K562 (cell line): Measurements from ENCODE around the gene ANKRD11. TPM values are rescaled to one million over a fixed set of nuclear protein-coding genes. Genes with fewer than 3 reads are reported as not detected.
A peak's percentile ranks its signal among the peaks of the same experiment; 100 is the strongest.

Source experiments
- ATAC-seq: fragments of 200-7000 bp; cut with Tn5 transposase; 3 replicates; pipeline ENCODE4 v1.9.1; 2020; ENCODE audit warnings: moderate library complexity
- BruUV-seq: library from RNA; stranded (reverse); fragments of 400-500 nt; replicated peaks from 2 replicates; lab custom pipeline; 2021; lab: Mats Ljungman, UMichigan
- CTCF ChIA-PET: fragments of 300-600 bp; formaldehyde crosslinking; extraction: SDS; loops from one replicate; lab custom pipeline; 2021; ENCODE audit warnings: low intra/inter-chr PET ratio; lab: Yijun Ruan, JAX
- POLR2A ChIA-PET: fragments of 300-600, 350-650 bp; sonication (Branson Sonifier 250); formaldehyde crosslinking; extraction: SDS; loops from one replicate; lab custom pipeline; 2021; ENCODE audit warnings: antibody characterized with exemption, inconsistent platforms; lab: Yijun Ruan, JAX
- DNase-seq, 4 experiments: peaks; one replicate each; pipeline versions ENCODE4 v3.0.0 to v3.0.0-alpha.2; 2011 to 2018; ENCODE audit warnings: low spot score in 3 of 4, mixed read lengths in 3 of 4; ENCODE audit errors: extremely low read depth in 1 of 4
- FAIRE-seq: peaks from 2 replicates; lab custom pipeline; 2011; peaks lifted over from hg19 to GRCh38; lab: Jason Lieb, UNC
- H2AFZ ChIP-seq: 2 replicates; pipeline ENCODE4 v1.6.0; 2011; ENCODE audit warnings: low read depth, low read length, control low read depth, inconsistent platforms
- H3K27ac ChIP-seq: fragments of 200-600 bp; 3 replicates; pipeline ENCODE4 v1.8.0; 2011; ENCODE audit warnings: low read depth, mild to moderate bottlenecking, control low read depth, inconsistent platforms, low read length, moderate library complexity, mixed read lengths; ENCODE audit errors: extremely low read depth
- H3K27me3 ChIP-seq, 2 experiments: fragments of 300-600 bp in 1 of 2; 2 replicates in 1 of 2; 3 replicates in 1 of 2; pipeline versions ENCODE4 v1.6.0 to v1.8.0; 2011; ENCODE audit warnings: inconsistent platforms in 2 of 2, low read length in 2 of 2, mild to moderate bottlenecking in 1 of 2, mixed read lengths in 1 of 2, moderate library complexity in 1 of 2; ENCODE audit not compliant: control insufficient read depth in 2 of 2, insufficient read depth in 2 of 2
- H3K36me3 ChIP-seq: fragments of 300-600 bp; 3 replicates; pipeline ENCODE4 v1.8.0; 2011; ENCODE audit warnings: mild to moderate bottlenecking, low read length, inconsistent platforms; ENCODE audit not compliant: control insufficient read depth, insufficient read depth
- H3K4me1 ChIP-seq, 2 experiments: fragments of 200-600 bp in 1 of 2; replicated peaks in 1 of 2; 2 replicates in 1 of 2; 3 replicates in 1 of 2; pipeline versions ENCODE4 v1.5.1 to v1.8.0; 2011; ENCODE audit warnings: inconsistent platforms in 2 of 2, low read length in 2 of 2, mild to moderate bottlenecking in 1 of 2, mixed read lengths in 1 of 2, moderate library complexity in 1 of 2; ENCODE audit not compliant: control insufficient read depth in 2 of 2, insufficient read depth in 2 of 2
- H3K4me2 ChIP-seq: 2 replicates; pipeline ENCODE4 v1.6.1; 2011; ENCODE audit warnings: low read length, control low read depth, inconsistent platforms, mixed read lengths; ENCODE audit not compliant: insufficient read depth
- H3K4me3 ChIP-seq: fragments of 200-600 bp; sonication (generic), shearing (Covaris generic); 2 replicates; pipeline ENCODE4 v1.5.1; 2016; ENCODE audit warnings: control low read depth, inconsistent platforms
- H3K79me2 ChIP-seq: fragments of 200-600 bp; 3 replicates; pipeline ENCODE4 v1.8.0; 2011; ENCODE audit warnings: low read length, inconsistent platforms; ENCODE audit not compliant: control insufficient read depth, insufficient read depth
- H3K9ac ChIP-seq, 2 experiments: 2 replicates each; pipeline versions ENCODE4 v1.6.0 to v1.6.1; 2011; ENCODE audit warnings: low read depth in 2 of 2, low read length in 2 of 2, control low read depth in 1 of 2, inconsistent platforms in 1 of 2, mild to moderate bottlenecking in 1 of 2, mixed read lengths in 1 of 2; ENCODE audit not compliant: insufficient read depth in 1 of 2
- H3K9me1 ChIP-seq: one replicate; pipeline ENCODE4 v1.6.0; 2011; ENCODE audit warnings: inconsistent platforms, mild to moderate bottlenecking, low read length, moderate library complexity; ENCODE audit not compliant: control insufficient read depth, insufficient read depth
- H3K9me3 ChIP-seq: replicated peaks from 2 replicates; pipeline ENCODE4 v1.5.1; 2011; ENCODE audit warnings: low read depth, low read length, inconsistent platforms; ENCODE audit not compliant: control insufficient read depth, insufficient read depth
- H4K20me1 ChIP-seq: replicated peaks from 2 replicates; pipeline ENCODE4 v1.6.1; 2011; ENCODE audit warnings: low read length, inconsistent platforms, mixed read lengths; ENCODE audit not compliant: control insufficient read depth, insufficient read depth
- ATF1 ChIP-seq, 2 experiments: fragments of 450-650 bp in 1 of 2; IDR thresholded peaks; 2 replicates each; pipeline ENCODE4 v1.6.1; 2016; ENCODE audit warnings: missing compliant biosample characterization in 1 of 2, missing genetic modification characterization in 1 of 2
- CREB1 ChIP-seq, 2 experiments: sonication (generic) in 1 of 2; formaldehyde crosslinking in 1 of 2; IDR thresholded peaks; 2 replicates each; pipeline versions ENCODE4 v1.6.1 to v1.8.0; 2012 to 2022; ENCODE audit warnings: inconsistent platforms in 1 of 2, mild to moderate bottlenecking in 1 of 2, missing genetic modification reagents in 1 of 2, moderate library complexity in 1 of 2
- FOXP1 ChIP-seq: sonication (generic); formaldehyde crosslinking; IDR thresholded peaks from 2 replicates; pipeline ENCODE4 v1.8.0; 2022; ENCODE audit warnings: mild to moderate bottlenecking, missing genetic modification reagents
- HMGN3 ChIP-seq: IDR thresholded peaks from 2 replicates; pipeline ENCODE4 v1.6.1; 2011; ENCODE audit warnings: borderline replicate concordance, low read depth, mild to moderate bottlenecking, mixed read lengths, low read length; ENCODE audit not compliant: insufficient read length; ENCODE audit errors: extremely low read depth
- MCM3 ChIP-seq: fragments of 450-650 bp; IDR thresholded peaks from 2 replicates; pipeline ENCODE4 v1.6.1; 2016
- MEF2D ChIP-seq: conservative IDR thresholded peaks from 2 replicates; pipeline ENCODE4 v1.6.1; 2016; ENCODE audit warnings: low read depth, missing genetic modification characterization, missing compliant biosample characterization
- POLR2G ChIP-seq: fragments of 200-400 bp; formaldehyde crosslinking; IDR thresholded peaks from 2 replicates; pipeline ENCODE4 v1.6.1; 2017; ENCODE audit warnings: low read depth, mild to moderate bottlenecking, antibody characterized with exemption, low read length, moderate library complexity
- RBM17 ChIP-seq: fragments of 200-400 bp; formaldehyde crosslinking; IDR thresholded peaks from 2 replicates; pipeline ENCODE4 v1.6.1; 2017; ENCODE audit warnings: low read depth, mild to moderate bottlenecking, low read length, borderline replicate concordance
- RBM22 ChIP-seq: fragments of 200-400 bp; formaldehyde crosslinking; IDR thresholded peaks from 2 replicates; pipeline ENCODE4 v1.6.1; 2018; ENCODE audit warnings: low read length, low read depth; ENCODE audit not compliant: poor library complexity, severe bottlenecking
- RFX1 ChIP-seq: fragments of 450-650 bp; IDR thresholded peaks from 2 replicates; pipeline ENCODE4 v1.6.1; 2016; ENCODE audit warnings: mild to moderate bottlenecking, moderate library complexity
- RHOXF2B ChIP-seq: fragments of 250-450 bp; sonication (Bioruptor Pico); conservative IDR thresholded peaks from 2 replicates; pipeline ENCODE4 v1.5.1; 2021
- SMARCB1 ChIP-seq: IDR thresholded peaks from 2 replicates; pipeline ENCODE4 v1.6.1; 2011; ENCODE audit warnings: improper control_type of control experiment, low read depth; ENCODE audit not compliant: insufficient read length
- SRSF9 ChIP-seq: fragments of 200-400 bp; formaldehyde crosslinking; IDR thresholded peaks from 2 replicates; pipeline ENCODE4 v1.6.1; 2017; ENCODE audit warnings: low read depth, low read length, borderline replicate concordance
- ZNF133 ChIP-seq: fragments of 250-450 bp; sonication (Bioruptor Pico); IDR thresholded peaks from 2 replicates; pipeline ENCODE4 v1.4.0; 2020; ENCODE audit warnings: mild to moderate bottlenecking
- ZNF134 ChIP-seq: fragments of 250-450 bp; sonication (Bioruptor Pico); conservative IDR thresholded peaks from 2 replicates; pipeline ENCODE4 v1.4.0; 2020
- ZNF384 ChIP-seq: IDR thresholded peaks from 2 replicates; pipeline ENCODE4 v1.6.1; 2012; ENCODE audit warnings: low read depth, low read length, improper control_type of control experiment
- WGBS: fragments of 100-300 bp; shearing (Covaris generic); methylation state at CpG from one replicate; pipeline ENCODE4 v1.1.6; 2016; ENCODE audit warnings: low coverage, mixed read lengths; ENCODE audit not compliant: insufficient coverage; ENCODE audit errors: missing lambda C conversion rate; 5-methylcytosine and 5-hydroxymethylcytosine counted together
- in situ Hi-C: fragments of 300-500 bp; cut with MboI; formaldehyde crosslinking; loops from 4 replicates; pipeline ENCODE4 v1.15.0; 2018; ENCODE audit warnings: inconsistent platforms, mixed read lengths
- intact Hi-C: fragments of 100-400 bp; cut with micrococcal nuclease; formaldehyde crosslinking; loops from 2 replicates; pipeline ENCODE4 v1.14.2; 2022
- polyA plus RNA-seq, 8 experiments: library from polyadenylated mRNA; depleted of rRNA in 4 of 8; stranded (reverse) in 5 of 8; unstranded in 3 of 8; fragments of >200 nt; fragmentation: Nextera tagmentation in 2 of 8; fragmentation: Illumina TruSeq in 1 of 8; extraction: Ambion mirVana in 2 of 8; extraction: Trizol in 1 of 8; gene quantifications; 2 replicates each; pipeline versions ENCODE4 v1.2.1 to v1.2.3, GENCODE V29; 2011 to 2014; ENCODE audit warnings: inconsistent platforms in 1 of 8, missing spikeins in 1 of 8
- total RNA-seq, 7 experiments: library from RNA; depleted of rRNA in 6 of 7; stranded (reverse); fragments of >200 nt in 6 of 7; fragmentation: Illumina TruSeq in 2 of 7; extraction: Trizol in 2 of 7; gene quantifications; 2 replicates each; pipeline versions ENCODE4 v1.2.1 to v1.2.3, GENCODE V29; 2011 to 2021; ENCODE audit warnings: low replicate concordance in 1 of 7
- TF ChIP-seq, protein P1 (sequence below): sonication (generic); formaldehyde crosslinking; IDR thresholded peaks from 2 replicates; pipeline ENCODE4 v1.8.0; 2023; ENCODE audit warnings: mild to moderate bottlenecking, missing genetic modification reagents
- TF ChIP-seq, protein P2 (sequence below): fragments of 450-650 bp; formaldehyde crosslinking; IDR thresholded peaks from 2 replicates; pipeline ENCODE4 v1.4.0; 2022; ENCODE audit warnings: missing genetic modification characterization

Gene ANKRD11
- total and polyA plus RNA-seq, 9 of the 15 experiments (the other 6 are each of a cell fraction or from before 2014, with no cell fraction given), result 4.7 to 126 (median 31.7) TPM

DNA sequence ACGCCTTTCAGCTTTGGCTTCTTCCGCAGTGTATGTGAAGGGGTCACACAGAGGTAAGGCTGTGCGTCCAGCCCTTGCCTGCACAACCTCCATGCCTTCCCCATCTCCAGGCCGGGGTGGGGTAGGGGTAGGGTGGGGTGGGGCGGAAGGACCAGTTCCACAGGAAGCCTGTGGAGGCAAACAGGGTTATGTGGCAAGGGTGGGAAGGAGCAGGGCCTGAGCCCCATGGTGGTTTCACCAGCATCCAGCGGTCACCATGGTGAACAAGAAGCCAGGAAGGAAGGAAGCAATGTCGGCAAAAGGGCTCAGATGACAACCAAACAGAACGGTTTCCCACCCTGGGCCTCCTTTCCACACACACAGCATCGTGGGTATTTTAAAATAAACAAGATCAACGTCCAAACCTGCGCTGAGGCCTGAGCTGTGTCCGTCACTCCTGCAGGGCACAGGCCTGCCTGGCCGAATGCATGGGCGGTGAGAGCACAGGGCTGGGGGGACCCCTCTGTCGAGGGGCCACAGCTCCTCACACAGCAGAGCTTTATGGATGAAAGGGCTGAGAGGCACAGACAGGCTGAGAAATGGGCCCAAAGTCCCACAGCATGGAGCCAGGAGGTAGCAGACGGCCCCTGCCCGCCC, 192.3 kb downstream of the ANKRD11 start (continued):
- TF ChIP-seq RBM17, result no peak

DNA sequence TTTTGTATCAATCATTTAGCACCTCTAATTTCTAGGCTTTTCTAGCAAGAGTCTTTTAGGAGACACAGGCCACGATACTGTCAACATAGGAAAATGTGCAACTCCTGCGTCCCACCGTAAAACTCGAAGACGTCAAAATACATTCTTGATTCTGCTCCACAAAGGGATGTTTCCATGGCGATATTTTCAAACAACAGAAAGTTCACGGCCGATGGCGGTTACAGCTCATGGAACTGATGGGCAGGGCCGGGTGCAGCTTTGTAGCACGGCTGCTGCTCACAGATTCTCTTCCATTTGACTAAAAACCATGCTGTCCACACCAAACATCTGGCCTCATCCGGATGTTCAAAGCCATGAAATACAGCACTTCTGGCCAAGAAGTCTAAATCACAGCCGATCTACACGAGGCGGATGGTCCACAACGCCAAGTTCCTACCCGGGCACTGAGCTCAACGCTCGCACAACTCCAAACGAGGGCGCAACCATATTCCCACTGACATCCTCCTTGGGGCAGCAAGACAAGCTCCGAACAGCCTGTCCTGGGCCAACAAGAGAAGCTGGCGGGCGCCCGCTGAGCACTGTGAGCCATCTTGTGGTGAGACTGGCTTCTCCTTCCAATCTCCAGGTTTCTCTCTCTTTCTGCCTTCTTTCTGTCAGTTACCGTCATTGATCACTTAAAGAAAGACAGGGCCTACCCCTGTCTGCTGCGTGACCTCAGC, 193.0 kb downstream of the ANKRD11 start:
- no peak for ATAC-seq
- no TSS peak for BruUV-seq
- peaks cover 41% of the 10 kb centered on the region for H4K20me1 ChIP-seq
- TF ChIP-seq SMARCB1, result no peak
- TF ChIP-seq CREB1 (IDR thresholded peaks at IDR 0.05), result no peak
- no peak for TF ChIP-seq CREB1 (CRISPR knock-in tag; IDR thresholded peaks at IDR 0.05)
- TF ChIP-seq ATF1 (CRISPR knock-in tag; IDR thresholded peaks at IDR 0.05), result no peak
- no peak for TF ChIP-seq ATF1 (tag; IDR thresholded peaks at IDR 0.05)
- no peak for TF ChIP-seq ZNF384
- TF ChIP-seq, protein P1, sequence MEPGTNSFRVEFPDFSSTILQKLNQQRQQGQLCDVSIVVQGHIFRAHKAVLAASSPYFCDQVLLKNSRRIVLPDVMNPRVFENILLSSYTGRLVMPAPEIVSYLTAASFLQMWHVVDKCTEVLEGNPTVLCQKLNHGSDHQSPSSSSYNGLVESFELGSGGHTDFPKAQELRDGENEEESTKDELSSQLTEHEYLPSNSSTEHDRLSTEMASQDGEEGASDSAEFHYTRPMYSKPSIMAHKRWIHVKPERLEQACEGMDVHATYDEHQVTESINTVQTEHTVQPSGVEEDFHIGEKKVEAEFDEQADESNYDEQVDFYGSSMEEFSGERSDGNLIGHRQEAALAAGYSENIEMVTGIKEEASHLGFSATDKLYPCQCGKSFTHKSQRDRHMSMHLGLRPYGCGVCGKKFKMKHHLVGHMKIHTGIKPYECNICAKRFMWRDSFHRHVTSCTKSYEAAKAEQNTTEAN, result no peak
- no peak for TF ChIP-seq MCM3
- TF ChIP-seq, protein P2, sequence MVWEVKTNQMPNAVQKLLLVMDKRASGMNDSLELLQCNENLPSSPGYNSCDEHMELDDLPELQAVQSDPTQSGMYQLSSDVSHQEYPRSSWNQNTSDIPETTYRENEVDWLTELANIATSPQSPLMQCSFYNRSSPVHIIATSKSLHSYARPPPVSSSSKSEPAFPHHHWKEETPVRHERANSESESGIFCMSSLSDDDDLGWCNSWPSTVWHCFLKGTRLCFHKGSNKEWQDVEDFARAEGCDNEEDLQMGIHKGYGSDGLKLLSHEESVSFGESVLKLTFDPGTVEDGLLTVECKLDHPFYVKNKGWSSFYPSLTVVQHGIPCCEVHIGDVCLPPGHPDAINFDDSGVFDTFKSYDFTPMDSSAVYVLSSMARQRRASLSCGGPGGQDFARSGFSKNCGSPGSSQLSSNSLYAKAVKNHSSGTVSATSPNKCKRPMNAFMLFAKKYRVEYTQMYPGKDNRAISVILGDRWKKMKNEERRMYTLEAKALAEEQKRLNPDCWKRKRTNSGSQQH, result no peak
- no peak for TF ChIP-seq ZNF133 (CRISPR knock-in tag)
- 0 out of 2 replicates have a peak, but pooled peaks have one; percentile 27 for TF ChIP-seq POLR2G
- TF ChIP-seq HMGN3, result no peak
- TF ChIP-seq SRSF9, result no peak
- TF ChIP-seq RHOXF2B, result no peak
- no peak for TF ChIP-seq MEF2D (tag)
- TF ChIP-seq RBM22, result peak; percentile 46
- TF ChIP-seq RFX1, result peak; percentile 43
- no peak for TF ChIP-seq ZNF134 (CRISPR knock-in tag)
- no peak for TF ChIP-seq FOXP1 (CRISPR knock-in tag)

More for the DNA sequence above, 193.0 kb downstream of the ANKRD11 start:
- intact Hi-C loops, result no loop called here
- in situ Hi-C loops, result no loop called here
- no peak overlapping the region for H2AFZ ChIP-seq
- WGBS, result 96% methylated on average over 23 of the region's 27 CpGs
- no peak for DNase-seq
- no peaks in the 10 kb centered on the region for H3K27me3 ChIP-seq
- H3K27ac ChIP-seq, result no peak overlapping the region
- no peak for FAIRE-seq
- peaks cover 25% of the 10 kb centered on the region for H3K9me1 ChIP-seq
- H3K79me2 ChIP-seq, result peaks cover 80% of the 10 kb centered on the region
- H3K9ac ChIP-seq, result no peak overlapping the region; a peak in 1 of 4 replicates
- H3K4me1 ChIP-seq, result peaks cover 8 to 70% of the 10 kb centered on the region in 2 experiments; a peak in 4 of 5 replicates
- ChIA-PET CTCF (no interaction called here), POLR2A (interaction anchor here (0.5 to 1.2 kb wide), 4 partner anchors 13 to 358 kb away, joined by 3 read pairs; no protein-coding TSS in a partner anchor)
- H3K4me3 ChIP-seq, result no peak overlapping the region
- H3K4me2 ChIP-seq, result no peak overlapping the region
- H3K9me3 ChIP-seq, result no peaks in the 10 kb centered on the region
- peaks cover 43% of the 10 kb centered on the region; the same call in 2 of the 3 replicates for H3K36me3 ChIP-seq
